Measurements from ENCODE around the gene JAGN1.
"Not testable (repeated sequence)": the region's sequence is repeated elsewhere in the genome, so short reads cannot be mapped to it uniquely, and the experiment has no call there.

DNA sequence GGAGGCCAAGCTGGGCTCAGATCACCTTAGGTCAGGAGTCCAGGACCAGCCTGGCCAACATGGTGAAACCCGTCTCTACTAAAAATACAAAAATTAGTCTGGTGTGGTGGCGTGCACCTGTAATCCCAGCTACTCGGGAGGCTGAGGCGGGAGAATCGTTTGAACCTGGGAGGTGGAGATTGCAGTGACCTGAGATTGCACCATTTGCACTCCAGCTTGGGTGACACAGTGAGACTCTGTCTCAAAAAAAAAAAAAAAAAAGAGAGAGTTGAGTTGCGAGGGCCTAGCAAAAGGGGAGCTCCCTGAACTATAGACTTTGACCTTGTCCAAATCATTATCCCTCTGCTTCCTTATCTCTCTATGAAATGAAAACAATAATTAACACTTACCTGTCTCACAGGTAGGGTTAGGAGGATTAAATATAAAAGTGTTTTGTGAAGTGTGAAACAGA lies 10.6 kb downstream of the JAGN1 start:
- TF ChIP-seq MYC, CTCF (IDR thresholded peaks at IDR 0.05; ENCODE audit: low read depth, low read length): not testable (repeated sequence)

Measured in NB4 (cell line).